HUES64 (cell line): ENCODE data around the gene UPK1B.

Experiments
- H3K27ac ChIP-seq: 2 replicates; pipeline ENCODE4 v1.7.0; 2013; ENCODE audit warnings: low read depth, low read length, inconsistent platforms
- H3K27me3 ChIP-seq: 2 replicates; pipeline ENCODE4 v1.6.1; 2013; ENCODE audit warnings: mild to moderate bottlenecking, low read length; ENCODE audit not compliant: insufficient read depth
- H3K36me3 ChIP-seq: 2 replicates; pipeline ENCODE4 v1.6.1; 2013; ENCODE audit warnings: mild to moderate bottlenecking, low read length; ENCODE audit not compliant: insufficient read depth
- H3K4me1 ChIP-seq: 2 replicates; pipeline ENCODE4 v1.6.1; 2013; ENCODE audit warnings: mild to moderate bottlenecking, low read length, moderate library complexity; ENCODE audit not compliant: insufficient read depth
- H3K4me3 ChIP-seq: 2 replicates; pipeline ENCODE4 v1.5.1; 2013; ENCODE audit warnings: mild to moderate bottlenecking, low read length, moderate library complexity
- H3K9ac ChIP-seq: 2 replicates; pipeline ENCODE4 v1.6.1; 2013; ENCODE audit warnings: mild to moderate bottlenecking, low read depth, low read length
- H3K9me3 ChIP-seq: 2 replicates; pipeline ENCODE4 v1.6.1; 2013; ENCODE audit warnings: low read depth, low read length; ENCODE audit not compliant: insufficient read depth
- WGBS: fragments of 150-250, 120-280 bp; methylation state at CpG from one replicate; pipeline ENCODE4 v1.1.7; 2013; ENCODE audit warnings: missing lambda C conversion rate; 5-methylcytosine and 5-hydroxymethylcytosine counted together

UPK1B gene

DNA sequence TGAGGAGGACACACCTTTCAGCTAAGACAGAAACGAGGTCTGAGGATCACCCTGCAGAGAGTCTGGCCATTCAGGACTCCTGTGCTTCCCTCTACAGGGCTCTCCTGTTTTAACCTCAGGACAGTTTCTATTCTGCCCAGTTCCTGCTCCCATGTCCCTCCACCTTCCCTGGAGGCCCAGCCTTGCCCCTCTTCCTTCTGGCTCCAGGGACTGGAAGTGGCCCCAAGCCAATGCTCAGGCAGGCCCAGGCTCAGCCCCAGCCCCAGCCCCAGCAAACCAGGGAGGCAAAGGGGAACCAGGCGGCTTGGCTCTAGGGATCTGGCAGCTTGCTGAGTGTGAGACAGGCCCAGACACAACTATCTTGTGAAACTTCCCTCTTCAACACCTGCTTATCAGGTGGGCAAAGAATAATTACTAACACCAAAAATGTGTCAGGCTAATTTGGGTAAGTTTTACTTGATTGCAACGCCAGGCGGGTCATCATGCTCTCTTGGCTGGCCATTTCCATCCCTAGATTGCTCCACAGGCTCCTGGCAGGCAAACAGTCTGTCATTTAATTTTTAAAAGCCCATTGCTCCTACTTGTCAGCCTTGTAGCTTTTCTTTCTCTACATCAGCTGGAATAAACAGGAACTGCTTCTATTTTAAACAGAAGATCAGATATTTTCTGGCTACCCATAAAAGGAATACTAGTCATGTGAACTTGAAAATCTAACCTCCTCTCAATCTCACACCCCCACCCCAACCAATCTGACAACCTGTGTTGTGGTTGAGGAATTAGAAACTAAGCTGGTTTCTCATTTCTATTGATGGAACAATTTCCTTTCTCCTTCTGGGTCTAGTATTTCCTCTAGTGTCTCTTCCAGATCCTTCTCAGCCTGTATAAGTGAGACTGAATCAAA is 33.5 kb downstream of the UPK1B start:
- no peaks in the 10 kb centered on the region for H3K4me1 ChIP-seq
- H3K9ac ChIP-seq = no peak overlapping the region
- peaks cover 14% of the 10 kb centered on the region for H3K36me3 ChIP-seq
- no peak overlapping the region for H3K4me3 ChIP-seq
- no peaks in the 10 kb centered on the region for H3K9me3 ChIP-seq
- WGBS = 83% methylated on average over 4 of the region's 4 CpGs
- no peak overlapping the region for H3K27ac ChIP-seq
- H3K27me3 ChIP-seq = no peaks in the 10 kb centered on the region

DNA sequence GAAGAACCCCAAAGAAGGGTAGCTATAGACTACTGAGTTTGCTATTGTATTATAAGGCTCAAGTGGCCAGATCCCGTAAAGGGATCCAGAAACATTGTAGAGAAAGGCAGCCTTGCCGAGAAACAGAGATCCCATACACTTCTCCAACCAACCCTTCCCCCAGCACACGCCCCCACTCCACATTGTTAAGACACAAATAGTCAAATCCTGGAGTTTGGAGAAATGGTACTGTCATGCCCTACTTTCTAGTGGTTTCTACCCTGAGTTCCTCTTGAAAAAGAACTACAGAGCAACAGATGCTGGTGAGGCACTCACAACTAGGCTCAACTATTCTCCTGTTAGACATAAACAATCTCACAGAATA is 34.1 kb downstream of the UPK1B start:
- 96% methylated on average over 3 of the region's 3 CpGs for WGBS
- H3K36me3 ChIP-seq = peaks cover 20% of the 10 kb centered on the region
- H3K4me3 ChIP-seq = no peak overlapping the region
- H3K9me3 ChIP-seq = no peaks in the 10 kb centered on the region
- no peak overlapping the region for H3K9ac ChIP-seq
- no peak overlapping the region for H3K27ac ChIP-seq
- no peaks in the 10 kb centered on the region for H3K4me1 ChIP-seq
- no peaks in the 10 kb centered on the region for H3K27me3 ChIP-seq

DNA sequence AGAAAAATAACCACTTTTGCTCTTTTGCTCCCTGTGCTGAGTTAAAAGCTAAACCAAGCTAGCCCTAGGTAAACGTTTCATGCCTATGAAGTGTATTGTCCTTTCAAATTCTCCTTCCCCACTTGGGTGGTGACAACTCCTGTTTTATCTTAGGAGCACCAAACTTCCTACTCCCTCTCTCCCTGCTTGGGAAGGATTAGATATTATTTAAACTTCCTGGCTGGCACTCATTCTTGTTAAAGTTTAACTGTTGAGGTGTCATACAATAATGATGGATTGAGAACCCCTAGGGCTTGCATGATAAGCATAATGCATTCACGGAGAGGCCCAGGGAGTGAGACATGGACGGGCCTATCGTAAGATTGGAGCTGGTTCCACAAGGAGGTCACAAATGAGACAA is 37.8 kb downstream of the UPK1B start:
- Histone ChIP-seq H3K36me3 (peaks cover 57% of the 10 kb centered on the region), H3K27ac (no peak overlapping the region), H3K4me1 (no peaks in the 10 kb centered on the region), H3K9ac (no peak overlapping the region), H3K4me3 (no peak overlapping the region), H3K9me3 (no peaks in the 10 kb centered on the region), H3K27me3 (no peaks in the 10 kb centered on the region)
- WGBS = 65% methylated on average over 4 of the region's 4 CpGs

DNA sequence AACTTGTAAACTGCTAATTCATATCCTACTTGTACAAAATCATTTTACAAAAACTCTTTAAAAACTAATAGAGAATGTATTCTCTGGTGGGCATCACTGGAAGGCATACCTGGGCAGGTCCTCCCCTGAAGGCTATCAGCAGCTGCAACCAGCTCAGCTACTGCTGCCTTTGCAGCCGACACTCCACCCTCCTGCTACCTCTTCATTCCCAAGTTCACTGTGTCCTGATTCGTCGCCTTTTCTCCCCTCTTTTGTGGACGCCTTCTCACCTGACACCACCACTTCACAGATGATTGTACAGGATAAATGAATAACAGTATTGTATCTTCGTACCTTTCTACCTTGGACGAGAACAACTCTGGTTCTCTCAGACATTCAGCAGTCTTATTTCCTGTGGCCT is 38.4 kb downstream of the UPK1B start:
- H3K27me3 ChIP-seq = no peaks in the 10 kb centered on the region
- H3K4me3 ChIP-seq = no peak overlapping the region
- H3K4me1 ChIP-seq = no peaks in the 10 kb centered on the region
- 97% methylated on average over 6 of the region's 6 CpGs for WGBS
- no peak overlapping the region for H3K27ac ChIP-seq
- H3K36me3 ChIP-seq = peaks cover 63% of the 10 kb centered on the region
- H3K9me3 ChIP-seq = no peaks in the 10 kb centered on the region
- H3K9ac ChIP-seq = no peak overlapping the region

DNA sequence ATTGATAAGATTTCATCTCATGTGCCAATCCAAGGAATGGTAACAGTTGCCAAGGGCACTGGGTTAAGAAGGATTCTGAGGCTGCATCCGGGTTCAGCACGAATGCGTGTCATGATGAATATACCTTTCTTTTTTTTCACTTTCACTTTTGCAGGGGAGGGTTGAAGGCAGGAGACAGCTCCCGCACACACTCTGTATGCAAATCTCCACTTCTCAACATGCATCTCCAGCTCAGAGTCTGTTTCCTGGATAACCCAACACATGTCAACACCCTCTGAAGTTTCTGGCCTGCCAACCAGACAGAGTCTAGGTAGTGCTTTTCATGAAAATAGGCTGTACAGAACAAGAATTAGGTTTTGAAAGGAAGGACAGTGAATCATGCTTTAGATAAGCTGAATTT is 45.7 kb downstream of the UPK1B start:
- WGBS = 95% methylated on average over 4 of the region's 4 CpGs

DNA sequence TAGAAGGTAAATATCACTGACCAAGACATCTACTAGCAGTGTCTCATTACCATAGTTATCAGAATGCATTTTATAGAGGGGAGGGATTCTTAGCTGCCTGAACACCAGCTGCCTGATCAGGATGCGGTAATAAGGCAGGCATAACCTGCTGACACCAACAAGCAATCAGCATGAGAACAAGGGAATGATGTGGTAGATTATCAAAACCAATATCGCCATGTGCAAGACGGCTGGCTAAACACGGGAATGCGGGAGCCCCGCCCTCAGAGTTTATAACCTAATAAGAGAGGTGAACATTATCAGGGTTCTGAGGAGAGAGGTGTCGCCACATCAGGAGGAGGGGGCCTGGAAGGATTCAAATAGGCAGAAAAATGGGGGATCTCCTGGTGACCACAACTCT is 46.8 kb downstream of the UPK1B start:
- Histone ChIP-seq H3K27ac (no peak overlapping the region), H3K27me3 (no peaks in the 10 kb centered on the region), H3K9ac (no peak overlapping the region), H3K36me3 (peaks cover 98% of the 10 kb centered on the region), H3K4me1 (no peaks in the 10 kb centered on the region), H3K9me3 (no peaks in the 10 kb centered on the region), H3K4me3 (no peak overlapping the region)
- 95% methylated on average over 7 of the region's 7 CpGs for WGBS

More for the DNA sequence above, 45.7 kb downstream of the UPK1B start:
- H3K4me1 ChIP-seq = no peaks in the 10 kb centered on the region
- H3K9me3 ChIP-seq = no peaks in the 10 kb centered on the region
- no peak overlapping the region for H3K9ac ChIP-seq
- peaks cover 98% of the 10 kb centered on the region for H3K36me3 ChIP-seq
- no peak overlapping the region for H3K27ac ChIP-seq
- H3K4me3 ChIP-seq = no peak overlapping the region
- no peaks in the 10 kb centered on the region for H3K27me3 ChIP-seq

DNA sequence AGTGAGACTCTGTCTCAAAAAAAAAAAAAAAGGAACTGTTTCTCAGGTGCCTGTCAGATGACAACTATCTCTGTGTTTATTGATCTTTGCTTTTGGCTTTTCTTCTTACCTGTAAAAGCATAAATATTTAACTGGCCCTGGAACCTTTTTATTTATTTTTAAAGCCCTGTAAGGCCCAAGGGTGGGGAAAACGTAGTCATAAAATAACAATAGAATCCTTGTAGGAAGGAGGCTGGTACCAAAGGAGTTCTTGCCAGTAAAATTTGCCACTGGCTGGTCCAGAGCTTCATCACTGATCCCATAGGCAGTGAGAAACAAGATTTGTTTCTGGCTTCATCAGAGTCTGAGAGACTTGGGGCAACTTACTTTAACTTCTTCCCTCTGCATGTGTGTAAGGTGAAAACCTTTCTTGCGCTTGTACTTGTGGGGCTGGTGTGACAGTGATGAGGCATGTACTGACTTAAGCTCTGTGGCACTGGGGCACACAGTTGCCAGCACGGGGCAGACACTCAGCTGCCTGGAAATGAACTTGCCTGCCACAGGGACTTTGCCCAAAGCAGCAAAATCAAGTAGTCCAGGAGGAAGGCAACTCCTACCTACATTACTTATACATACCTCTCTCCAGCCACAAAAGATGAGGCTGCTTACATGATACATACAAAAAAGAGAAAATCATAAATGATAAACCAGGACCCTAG is 47.7 kb downstream of the UPK1B start:
- Histone ChIP-seq H3K9ac (no peak overlapping the region), H3K27ac (no peak overlapping the region), H3K9me3 (no peaks in the 10 kb centered on the region), H3K36me3 (peaks cover 98% of the 10 kb centered on the region), H3K27me3 (no peaks in the 10 kb centered on the region), H3K4me1 (no peaks in the 10 kb centered on the region), H3K4me3 (no peak overlapping the region)
- 78% methylated on average over 3 of the region's 3 CpGs for whole genome bisulfite sequencing

DNA sequence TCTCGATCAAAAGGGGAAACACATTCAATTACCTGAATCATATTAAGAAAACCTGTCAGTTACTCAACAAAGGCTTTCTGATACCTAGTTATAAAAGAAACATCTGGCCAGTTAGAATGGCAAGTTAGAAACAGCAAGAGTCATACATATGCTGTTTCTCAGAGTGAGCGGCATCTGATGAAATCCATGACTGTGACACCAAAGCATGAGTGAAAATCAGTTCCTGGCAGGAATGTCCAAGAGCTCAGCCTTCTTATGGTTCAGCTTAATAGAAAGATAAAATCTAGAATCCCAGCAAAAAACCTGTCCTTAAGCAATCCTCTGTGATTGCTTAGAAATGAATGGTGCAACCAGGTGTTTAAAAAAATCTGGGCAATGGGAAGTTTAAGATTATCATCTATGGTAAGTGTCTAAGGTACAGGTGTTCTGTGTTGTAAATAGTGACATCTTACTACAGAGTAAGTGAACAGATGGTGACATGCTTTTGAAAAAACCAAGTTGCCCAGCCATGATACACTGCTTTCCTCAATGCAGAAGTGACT is 48.5 kb downstream of the UPK1B start:
- Histone ChIP-seq H3K36me3 (peaks cover 98% of the 10 kb centered on the region), H3K27me3 (no peaks in the 10 kb centered on the region), H3K9me3 (no peaks in the 10 kb centered on the region), H3K9ac (no peak overlapping the region), H3K27ac (no peak overlapping the region), H3K4me1 (no peaks in the 10 kb centered on the region), H3K4me3 (no peak overlapping the region)
- WGBS = 95% methylated on average over 2 of the region's 2 CpGs

DNA sequence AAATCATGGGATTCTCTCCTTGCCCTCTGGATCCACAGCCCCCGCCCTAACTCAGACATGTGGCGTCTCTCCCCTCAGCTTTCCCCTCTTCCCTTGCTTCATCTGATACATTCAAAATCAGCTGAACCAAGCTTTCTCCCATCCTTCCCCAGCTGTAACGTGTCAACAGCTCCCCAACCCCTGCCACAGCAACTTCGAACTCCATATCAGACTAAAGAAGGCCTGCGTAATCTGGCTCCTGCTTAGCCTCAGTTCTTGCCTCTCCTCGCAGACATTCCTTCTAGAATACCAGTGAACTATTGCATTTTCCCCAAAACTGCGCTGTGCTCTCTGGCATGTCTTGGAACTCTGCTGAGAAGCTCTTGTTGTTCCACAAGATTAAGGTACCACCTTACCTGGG is 49.0 kb downstream of the UPK1B start:
- Histone ChIP-seq H3K27me3 (no peaks in the 10 kb centered on the region), H3K27ac (no peak overlapping the region), H3K9ac (no peak overlapping the region), H3K4me3 (no peak overlapping the region), H3K4me1 (no peaks in the 10 kb centered on the region), H3K9me3 (no peaks in the 10 kb centered on the region), H3K36me3 (peaks cover 98% of the 10 kb centered on the region)
- WGBS = 91% methylated on average over 7 of the region's 7 CpGs

DNA sequence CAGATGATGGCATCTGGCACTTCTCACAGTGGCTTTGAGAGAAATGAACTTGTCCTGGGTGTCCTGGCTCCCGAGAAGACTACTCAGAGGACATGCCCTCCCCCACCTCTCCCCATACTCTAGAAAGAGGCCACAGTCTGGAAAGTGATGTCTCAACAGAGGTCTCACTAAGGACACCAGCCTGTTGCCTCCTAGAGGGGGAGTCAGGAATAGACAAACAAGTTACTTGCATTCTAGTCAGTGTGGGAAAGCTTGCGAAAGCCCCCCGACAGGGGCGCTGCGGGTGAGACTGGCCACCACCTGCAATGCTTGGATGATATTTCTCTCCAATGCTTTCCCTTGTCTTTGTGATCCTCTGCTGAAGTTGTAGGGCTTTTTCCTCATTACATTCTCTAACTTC is 50.1 kb downstream of the UPK1B start:
- Histone ChIP-seq H3K9ac (no peak overlapping the region), H3K27ac (no peak overlapping the region), H3K27me3 (no peaks in the 10 kb centered on the region), H3K9me3 (no peaks in the 10 kb centered on the region), H3K36me3 (peaks cover 98% of the 10 kb centered on the region), H3K4me3 (no peak overlapping the region), H3K4me1 (no peaks in the 10 kb centered on the region)
- 94% methylated on average over 5 of the region's 5 CpGs for WGBS

DNA sequence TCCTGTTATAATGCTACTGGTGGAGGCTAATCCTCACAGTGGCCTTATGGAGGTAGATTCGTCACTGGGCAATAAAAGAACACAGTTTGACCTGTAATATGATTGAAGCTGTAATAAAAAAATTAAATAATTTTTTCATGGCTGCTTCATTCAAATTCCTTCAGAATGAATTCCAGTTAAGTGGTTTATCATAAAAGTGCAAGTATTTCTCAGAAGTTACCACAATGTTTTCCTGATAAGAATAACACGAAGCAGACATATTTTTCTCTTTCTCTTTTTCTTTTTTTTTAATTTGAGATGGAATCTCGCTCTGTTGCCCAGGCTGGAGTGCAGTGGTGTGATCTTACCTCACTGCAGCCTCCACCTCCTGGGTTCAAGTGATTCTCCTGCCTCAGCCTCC is 51.7 kb downstream of the UPK1B start:
- Histone ChIP-seq H3K9ac (no peak overlapping the region), H3K9me3 (no peaks in the 10 kb centered on the region), H3K27ac (no peak overlapping the region), H3K36me3 (peaks cover 98% of the 10 kb centered on the region), H3K4me3 (no peak overlapping the region), H3K4me1 (no peaks in the 10 kb centered on the region), H3K27me3 (no peaks in the 10 kb centered on the region)
- 92% methylated on average over 3 of the region's 3 CpGs for WGBS
